ENCODE measurements around the gene SLFNL1.

Gene SLFNL1

DNA sequence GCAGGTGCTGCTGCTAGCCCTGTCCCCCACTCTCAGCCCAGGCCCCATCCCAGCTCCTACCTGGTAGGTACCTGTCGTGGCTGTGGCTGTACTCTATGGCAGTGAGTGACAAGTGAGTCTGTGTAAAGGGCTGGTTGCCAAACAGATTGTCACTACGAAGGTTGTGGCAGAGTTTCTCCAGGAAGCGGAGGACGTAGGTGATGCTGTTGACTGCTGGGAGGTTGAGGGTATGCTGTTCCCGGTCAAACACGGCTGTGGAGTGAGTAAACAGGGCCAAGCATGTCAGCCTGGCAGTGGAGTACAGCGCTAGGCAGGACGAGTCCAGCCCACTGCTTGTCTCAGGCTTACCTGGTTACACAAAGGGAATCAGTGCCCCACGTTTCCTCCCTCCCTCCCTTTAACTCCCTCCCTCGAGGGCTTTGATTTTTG is 24.8 kb upstream of the SLFNL1 start:
- TF ChIP-seq L3MBTL2 (conservative IDR thresholded peaks at IDR 0.05) (no peak), SUZ12 (IDR thresholded peaks at IDR 0.05) (no peak), ZNF384 (IDR thresholded peaks at IDR 0.05) (no peak), ELF4 (IDR thresholded peaks at IDR 0.05) (no peak), LEF1 (IDR thresholded peaks at IDR 0.05; ENCODE audit: borderline replicate concordance) (no peak), ARNT (IDR thresholded peaks at IDR 0.05) (no peak), CTBP1 (IDR thresholded peaks at IDR 0.05; ENCODE audit: borderline replicate concordance) (no peak), FOXM1 (IDR thresholded peaks at IDR 0.05; ENCODE audit: borderline replicate concordance) (no peak), SP1 (IDR thresholded peaks at IDR 0.05) (no peak), FOXA1 (IDR thresholded peaks at IDR 0.05) (no peak), HDGF (IDR thresholded peaks at IDR 0.05; ENCODE audit: borderline replicate concordance) (no peak), FOXK2 (IDR thresholded peaks at IDR 0.05) (no peak), NFRKB (IDR thresholded peaks at IDR 0.05) (no peak), BHLHE40 (IDR thresholded peaks at IDR 0.05; ENCODE audit: borderline replicate concordance) (no peak)
- TF ChIP-seq, protein P1, sequence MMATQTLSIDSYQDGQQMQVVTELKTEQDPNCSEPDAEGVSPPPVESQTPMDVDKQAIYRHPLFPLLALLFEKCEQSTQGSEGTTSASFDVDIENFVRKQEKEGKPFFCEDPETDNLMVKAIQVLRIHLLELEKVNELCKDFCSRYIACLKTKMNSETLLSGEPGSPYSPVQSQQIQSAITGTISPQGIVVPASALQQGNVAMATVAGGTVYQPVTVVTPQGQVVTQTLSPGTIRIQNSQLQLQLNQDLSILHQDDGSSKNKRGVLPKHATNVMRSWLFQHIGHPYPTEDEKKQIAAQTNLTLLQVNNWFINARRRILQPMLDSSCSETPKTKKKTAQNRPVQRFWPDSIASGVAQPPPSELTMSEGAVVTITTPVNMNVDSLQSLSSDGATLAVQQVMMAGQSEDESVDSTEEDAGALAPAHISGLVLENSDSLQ (IDR thresholded peaks at IDR 0.05), result no peak
- no peak for DNase-seq (ENCODE audit: extremely low spot score)
- CTCF ChIA-PET, result no interaction called here
- POLR2A ChIA-PET, result no interaction called here

DNA sequence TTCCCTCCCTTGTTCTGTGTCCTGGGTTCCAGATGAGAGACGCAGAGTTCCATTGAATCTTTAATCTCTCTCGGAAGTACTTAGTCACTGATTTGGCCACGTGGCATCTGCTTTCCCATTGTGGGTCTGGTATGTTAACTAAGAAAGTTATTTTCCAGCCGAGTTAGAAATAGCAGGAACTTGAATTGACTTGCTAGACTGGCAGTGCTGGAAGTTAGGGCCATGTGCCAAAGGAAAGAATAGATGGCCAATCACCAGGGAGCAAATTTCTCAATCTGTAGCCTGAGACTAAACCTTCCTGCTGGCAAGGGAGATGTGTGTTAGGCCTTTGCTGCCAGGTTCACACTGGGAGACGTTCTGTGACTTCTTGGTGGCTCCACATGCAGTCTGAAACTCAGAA is 24.2 kb upstream of the SLFNL1 start:
- no peak for TF ChIP-seq SP1 (IDR thresholded peaks at IDR 0.05)
- TF ChIP-seq FOXA1 (IDR thresholded peaks at IDR 0.05), result no peak
- no peak for TF ChIP-seq SUZ12 (IDR thresholded peaks at IDR 0.05)
- TF ChIP-seq ELF4 (IDR thresholded peaks at IDR 0.05), result no peak
- TF ChIP-seq, protein P1 (IDR thresholded peaks at IDR 0.05), result no peak
- no peak for TF ChIP-seq CTBP1 (IDR thresholded peaks at IDR 0.05; ENCODE audit: borderline replicate concordance)
- no peak for TF ChIP-seq FOXM1 (IDR thresholded peaks at IDR 0.05; ENCODE audit: borderline replicate concordance)
- no peak for TF ChIP-seq TARDBP (IDR thresholded peaks at IDR 0.05)
- no peak for TF ChIP-seq ARNT (IDR thresholded peaks at IDR 0.05)
- TF ChIP-seq NFRKB (IDR thresholded peaks at IDR 0.05), result no peak
- DNase-seq (ENCODE audit: extremely low spot score), result no peak
- ChIA-PET CTCF (no interaction called here), POLR2A (no interaction called here)

DNA sequence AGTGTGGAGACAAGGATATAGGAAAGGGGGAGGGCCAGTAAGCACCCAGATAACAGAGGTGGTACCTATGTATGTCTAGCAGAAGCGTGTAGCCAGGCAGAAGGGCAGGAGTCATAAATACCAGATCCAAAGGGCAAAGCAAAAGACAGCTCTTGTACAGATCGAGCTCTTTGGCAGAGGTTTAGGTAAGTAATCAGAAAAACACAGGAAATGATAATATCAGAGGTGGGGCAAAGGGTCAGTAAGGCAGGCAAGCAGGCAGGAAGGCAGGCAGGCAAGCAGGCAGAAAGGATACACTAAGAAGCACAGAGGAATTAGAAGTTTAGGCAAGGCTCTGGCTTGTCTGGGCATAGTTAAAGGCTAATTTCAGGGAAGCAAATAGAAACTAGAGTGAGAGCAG is 22.7 kb upstream of the SLFNL1 start:
- ChIA-PET POLR2A (no interaction called here), CTCF (no interaction called here)
- no peak for TF ChIP-seq FOXK2 (IDR thresholded peaks at IDR 0.05)
- no peak for TF ChIP-seq BHLHE40 (IDR thresholded peaks at IDR 0.05; ENCODE audit: borderline replicate concordance)
- TF ChIP-seq, protein P1 (IDR thresholded peaks at IDR 0.05), result no peak
- TF ChIP-seq ELF4 (IDR thresholded peaks at IDR 0.05), result no peak
- no peak for TF ChIP-seq L3MBTL2 (conservative IDR thresholded peaks at IDR 0.05)
- no peak for TF ChIP-seq HDGF (IDR thresholded peaks at IDR 0.05; ENCODE audit: borderline replicate concordance)
- no peak for TF ChIP-seq TARDBP (IDR thresholded peaks at IDR 0.05)
- no peak for TF ChIP-seq SP1 (IDR thresholded peaks at IDR 0.05)
- no peak for TF ChIP-seq FOXA1 (IDR thresholded peaks at IDR 0.05)
- TF ChIP-seq SUZ12 (IDR thresholded peaks at IDR 0.05), result no peak
- TF ChIP-seq ZNF384 (IDR thresholded peaks at IDR 0.05), result no peak
- TF ChIP-seq FOXM1 (IDR thresholded peaks at IDR 0.05; ENCODE audit: borderline replicate concordance), result no peak
- no peak for TF ChIP-seq ARNT (IDR thresholded peaks at IDR 0.05)
- TF ChIP-seq CTBP1 (IDR thresholded peaks at IDR 0.05; ENCODE audit: borderline replicate concordance), result no peak
- no peak for TF ChIP-seq NFRKB (IDR thresholded peaks at IDR 0.05)
- no peak for TF ChIP-seq LEF1 (IDR thresholded peaks at IDR 0.05; ENCODE audit: borderline replicate concordance)
- DNase-seq (ENCODE audit: extremely low spot score), result no peak

DNA sequence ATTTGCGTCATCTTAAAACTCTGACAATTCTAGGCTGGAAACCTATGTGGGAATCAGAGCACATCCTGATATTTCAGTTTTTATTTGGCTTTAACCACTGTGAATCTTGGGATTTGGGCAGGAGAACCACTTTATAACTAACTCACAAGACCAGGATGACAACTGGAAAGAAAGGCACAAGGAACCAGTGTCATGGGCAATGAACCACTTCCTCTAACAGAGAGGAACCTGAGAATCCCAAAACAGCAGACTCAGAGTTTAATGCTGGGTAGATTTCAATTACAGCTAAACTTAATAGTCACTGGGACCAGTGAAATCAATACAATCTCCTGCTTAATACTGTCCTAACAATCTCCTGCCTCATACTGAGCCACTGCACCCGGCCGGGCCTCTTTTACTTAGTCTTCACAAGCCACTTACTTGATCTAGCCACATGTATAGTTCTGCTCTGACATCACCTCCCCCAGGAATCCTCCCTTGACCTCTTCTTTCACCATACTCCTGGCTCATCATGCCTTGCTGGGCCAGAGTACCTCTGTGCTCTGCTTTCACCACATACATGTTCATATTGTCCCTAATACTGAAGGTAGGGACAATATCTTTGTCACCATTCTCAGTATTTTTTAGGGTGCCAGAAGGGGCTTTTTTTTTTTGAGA is 20.2 kb upstream of the SLFNL1 start:
- ChIA-PET CTCF (no interaction called here), POLR2A (no interaction called here)
- TF ChIP-seq L3MBTL2 (conservative IDR thresholded peaks at IDR 0.05) (no peak), FOXK2 (IDR thresholded peaks at IDR 0.05) (no peak)
- DNase-seq (ENCODE audit: extremely low spot score), result no peak

DNA sequence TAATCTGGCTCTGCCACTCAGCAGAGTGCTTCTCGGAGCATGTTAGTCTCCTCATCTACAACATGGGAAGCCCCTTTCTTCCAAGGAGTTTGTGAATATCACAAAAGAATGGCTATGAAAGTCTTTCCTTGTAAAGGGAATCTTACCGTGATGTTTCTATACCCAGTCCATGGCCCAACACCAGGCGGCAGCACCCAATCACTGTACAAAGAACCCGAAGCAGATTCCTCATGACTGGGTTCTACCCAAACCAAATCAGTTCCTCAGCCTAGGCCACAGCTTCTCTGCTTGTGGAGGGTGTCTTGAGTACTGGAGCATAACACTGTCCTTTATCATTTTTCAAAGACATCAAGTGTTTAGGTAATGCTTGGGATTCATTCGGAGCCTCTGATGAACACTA is 16.6 kb upstream of the SLFNL1 start:
- no peak for DNase-seq (ENCODE audit: extremely low spot score)
- TF ChIP-seq FOXA1 (IDR thresholded peaks at IDR 0.05) (no peak), FOXK2 (IDR thresholded peaks at IDR 0.05) (no peak), ELF4 (IDR thresholded peaks at IDR 0.05) (no peak), SP1 (IDR thresholded peaks at IDR 0.05) (no peak), NFRKB (IDR thresholded peaks at IDR 0.05) (no peak)
- CTCF ChIA-PET, result interaction anchor here (1.0 kb wide), 1 partner anchor 22 kb away, joined by 7 read pairs; no protein-coding TSS in a partner anchor
- POLR2A ChIA-PET, result no interaction called here

DNA sequence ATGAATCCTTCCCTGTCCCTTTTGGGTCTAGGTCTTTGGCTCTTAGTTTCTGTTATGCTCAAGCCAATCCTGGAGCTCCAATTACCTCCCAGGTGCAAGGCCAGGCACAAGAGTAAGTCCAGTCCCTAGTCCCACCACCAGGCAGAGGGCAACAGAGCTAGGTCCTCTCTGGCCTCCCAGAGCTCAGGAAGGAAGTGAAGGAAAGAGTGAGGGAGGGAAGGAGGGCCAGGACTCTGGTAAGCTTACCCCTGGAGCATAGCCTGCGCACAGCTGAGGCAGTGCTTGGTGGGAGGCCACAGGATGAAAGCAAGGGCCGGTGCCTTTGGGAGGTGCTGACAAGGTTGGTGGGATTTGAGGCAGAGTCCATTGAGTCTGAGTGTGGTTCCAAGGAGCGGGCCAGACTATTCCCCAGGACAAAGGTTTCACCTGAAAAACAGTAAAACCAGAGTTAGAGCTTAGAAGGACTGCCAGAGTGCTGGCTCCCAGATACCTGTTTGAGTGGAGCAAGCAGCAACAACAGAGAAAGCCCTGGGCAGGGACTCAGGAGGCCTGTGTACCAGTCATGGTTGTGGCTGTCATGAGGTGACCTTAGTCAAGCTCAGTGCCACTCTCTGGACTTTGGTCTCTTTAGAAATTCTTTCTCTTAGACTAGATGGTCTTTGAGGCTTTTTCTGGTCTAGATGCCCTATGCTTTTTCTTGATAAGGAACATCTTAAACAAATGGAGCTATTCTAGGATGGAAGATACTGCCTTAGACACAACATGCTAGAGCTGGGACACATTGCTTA is 15.8 kb upstream of the SLFNL1 start:
- no peak for DNase-seq (ENCODE audit: extremely low spot score)
- CTCF ChIA-PET, result no interaction called here
- TF ChIP-seq FOXM1 (IDR thresholded peaks at IDR 0.05; ENCODE audit: borderline replicate concordance), result no peak
- TF ChIP-seq FOXA1 (IDR thresholded peaks at IDR 0.05), result no peak
- no peak for TF ChIP-seq LEF1 (IDR thresholded peaks at IDR 0.05; ENCODE audit: borderline replicate concordance)
- TF ChIP-seq, protein P1 (IDR thresholded peaks at IDR 0.05), result no peak
- no peak for TF ChIP-seq CTBP1 (IDR thresholded peaks at IDR 0.05; ENCODE audit: borderline replicate concordance)
- TF ChIP-seq NFRKB (IDR thresholded peaks at IDR 0.05), result no peak
- TF ChIP-seq L3MBTL2 (conservative IDR thresholded peaks at IDR 0.05), result no peak
- no peak for TF ChIP-seq HDGF (IDR thresholded peaks at IDR 0.05; ENCODE audit: borderline replicate concordance)
- no peak for TF ChIP-seq TARDBP (IDR thresholded peaks at IDR 0.05)
- no peak for TF ChIP-seq BHLHE40 (IDR thresholded peaks at IDR 0.05; ENCODE audit: borderline replicate concordance)
- POLR2A ChIA-PET, result no interaction called here

All from HEK293T (cell line).